ENCODE measurements around the gene C4orf50. TPM values are rescaled to one million over a fixed set of nuclear protein-coding genes. Genes with fewer than 3 reads are reported as not detected.
"Not testable (repeated sequence)": the region's sequence is repeated elsewhere in the genome, so short reads cannot be mapped to it uniquely, and the experiment has no call there.

C4orf50 gene
- polyA plus RNA-seq, 4 donors = 0.01 to 0.03 (median 0.01) TPM; not detected in 1

DNA sequence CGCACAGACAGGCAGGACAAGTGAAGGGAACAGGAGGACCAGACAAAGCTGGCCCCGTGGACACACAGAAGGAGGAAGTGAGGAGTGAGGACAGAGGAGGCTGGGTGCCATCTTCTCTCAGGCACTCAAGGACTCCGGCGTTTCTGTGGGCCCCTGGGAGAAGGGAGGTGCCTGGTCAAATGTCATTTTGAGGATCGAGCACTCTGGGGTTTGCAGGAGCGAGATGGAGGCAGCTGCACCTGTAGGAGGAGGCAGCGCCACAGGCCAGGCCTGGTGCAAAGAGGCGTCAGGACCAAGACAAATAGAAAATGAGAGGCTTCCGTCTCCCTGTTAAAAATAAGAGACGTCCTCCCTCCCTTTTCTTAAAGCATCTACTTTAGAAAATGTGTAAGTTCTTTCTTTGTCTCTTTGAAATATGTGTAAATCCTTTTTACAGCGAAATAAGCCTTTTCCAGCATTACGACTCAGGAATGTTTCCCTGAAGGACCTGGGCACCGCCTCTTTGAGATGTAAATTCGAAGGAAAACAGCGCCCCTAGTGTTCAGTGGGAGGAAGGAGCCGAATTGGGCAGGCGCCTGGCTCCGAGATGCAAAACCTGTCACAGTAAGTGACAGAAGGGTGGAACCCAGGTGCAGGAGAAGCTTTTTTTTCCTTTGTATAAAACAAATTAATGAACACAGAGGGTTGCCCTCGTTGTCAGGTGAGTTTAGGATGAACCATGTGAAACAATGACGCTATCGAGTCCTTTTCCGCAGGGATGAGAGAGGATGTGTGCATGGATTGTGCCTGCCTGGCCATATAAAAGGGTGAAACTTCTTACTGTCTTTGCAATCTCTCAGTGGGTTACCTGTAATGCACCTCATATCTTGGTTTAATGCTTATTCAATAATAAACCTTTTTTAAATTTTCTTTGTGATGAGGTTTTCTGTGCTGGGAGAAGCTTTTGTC, 1.4 kb upstream of the C4orf50 start:
- DNase-seq (ENCODE audit: low read depth in 4 of 4, low spot score in 3 of 4) = peak in 3 of 4 donors; percentile 26 to 40 (median 29)

- no peak for DNase-seq (ENCODE audit: low read depth in 4 of 4, low spot score in 3 of 4)
These were observed 431 bp downstream of the C4orf50 start for GRCh38 chr4:6017800-6018199.

DNA sequence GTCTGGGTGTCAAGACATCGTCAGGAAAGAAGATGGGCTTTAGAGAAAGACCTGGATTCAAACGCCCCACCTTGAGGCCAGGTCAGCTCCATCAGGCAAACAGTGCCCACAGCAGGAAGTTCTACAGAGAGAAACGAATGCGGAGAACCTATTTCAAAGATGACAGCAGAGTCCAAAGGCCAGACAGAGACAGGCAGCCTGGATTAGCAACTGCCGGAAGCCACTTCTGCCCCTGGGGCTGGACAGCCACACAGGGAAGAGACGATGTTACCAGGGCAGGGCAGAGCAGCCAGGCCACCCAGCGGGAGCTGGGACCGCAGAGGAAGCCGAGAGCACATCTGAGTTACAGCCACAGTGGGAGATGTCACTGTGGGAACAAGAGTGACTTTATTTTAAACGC, 1.2 kb downstream of the C4orf50 start:
- DNase-seq (ENCODE audit: low read depth in 4 of 4, low spot score in 3 of 4) = no peak

DNA sequence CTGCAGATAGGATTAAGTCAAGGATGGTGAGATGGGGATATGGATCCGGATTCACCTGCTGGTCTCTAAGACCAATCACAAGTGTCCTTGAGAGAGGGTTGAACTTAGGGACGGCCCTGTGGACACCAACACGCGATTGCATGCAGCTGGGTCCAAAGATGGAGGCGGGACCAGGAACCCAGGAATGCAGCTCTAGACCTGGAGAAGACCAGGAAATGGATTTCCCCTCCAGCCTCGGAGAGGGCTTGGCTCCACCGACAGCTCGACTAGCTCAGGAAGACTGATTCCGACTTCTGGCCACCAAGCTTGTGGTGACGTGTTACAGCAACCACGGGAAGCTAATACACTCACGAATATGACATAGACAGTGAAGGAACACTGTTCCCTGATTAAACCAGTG, 4.7 kb downstream of the C4orf50 start:
- no peak for DNase-seq (ENCODE audit: low read depth in 4 of 4, low spot score in 3 of 4)

DNA sequence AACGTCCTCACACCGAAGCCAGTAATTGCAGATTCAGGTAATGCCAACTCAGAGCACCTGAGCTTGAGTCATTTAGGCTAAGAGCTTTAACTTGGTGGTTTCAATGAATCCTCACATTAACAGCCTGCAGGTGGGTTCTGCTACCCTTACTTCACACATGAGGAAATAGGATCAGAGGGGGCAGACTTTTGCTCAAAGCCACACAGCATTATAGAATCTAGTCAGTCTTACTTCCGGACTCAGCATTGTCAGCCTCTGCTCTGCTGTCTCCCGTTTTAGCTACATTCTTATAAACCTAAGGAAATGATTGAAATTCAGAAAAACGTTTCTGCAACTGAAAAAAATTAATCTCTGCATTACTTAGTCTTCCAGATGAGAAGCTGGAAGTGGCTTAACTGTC, 6.0 kb downstream of the C4orf50 start:
- DNase-seq (ENCODE audit: low read depth in 4 of 4, low spot score in 3 of 4) = no peak

DNA sequence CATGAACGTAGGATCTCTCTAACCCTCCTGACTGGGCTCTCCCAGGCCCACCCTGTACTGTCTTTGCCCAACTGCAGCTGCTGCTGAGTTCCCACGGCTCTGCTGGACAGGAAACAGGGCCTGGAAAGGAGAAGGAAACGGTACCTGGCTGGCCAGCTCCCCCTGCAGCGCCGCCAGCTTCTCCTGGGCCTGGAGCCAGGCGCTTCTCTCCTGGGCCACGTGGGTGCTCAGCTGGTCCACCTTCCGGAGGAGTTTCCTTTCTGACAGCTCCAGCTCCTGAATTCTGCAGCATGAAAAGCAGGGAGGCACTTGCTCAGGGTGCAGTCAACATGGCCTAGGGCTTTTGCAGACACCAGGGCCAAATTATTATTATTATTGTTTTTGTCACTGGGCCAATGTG, 6.5 kb downstream of the C4orf50 start:
- DNase-seq (ENCODE audit: low read depth in 4 of 4, low spot score in 3 of 4) = no peak

- no peak for DNase-seq (ENCODE audit: low read depth in 4 of 4, low spot score in 3 of 4)
These were observed 7.0 kb downstream of the C4orf50 start for GRCh38 chr4:6011271-6011671.

GRCh38 chr4:6010789-6011188, 7.4 kb downstream of the C4orf50 start:
- DNase-seq (ENCODE audit: low read depth in 4 of 4, low spot score in 3 of 4) = no peak

DNA sequence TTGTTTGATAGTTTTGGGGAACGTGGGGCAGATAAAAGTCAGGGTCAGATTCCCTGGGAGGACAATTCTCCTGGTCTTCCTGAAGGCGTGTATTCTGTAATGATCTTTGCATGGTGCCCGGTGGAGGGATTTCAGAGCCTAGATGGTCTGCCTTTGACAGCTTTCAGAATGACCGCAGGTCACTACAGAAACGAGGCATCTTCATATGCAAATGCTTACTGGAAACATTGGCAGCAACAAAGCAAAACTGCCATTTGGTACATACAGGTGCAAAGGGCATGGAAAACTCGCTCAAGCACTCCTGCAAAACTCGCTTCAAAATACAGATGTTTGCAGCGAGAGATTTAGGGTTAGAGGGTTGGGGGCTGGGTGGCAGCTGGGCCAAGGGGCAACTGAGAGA, 8.8 kb downstream of the C4orf50 start:
- no peak for DNase-seq (ENCODE audit: low read depth in 4 of 4, low spot score in 3 of 4)

DNA sequence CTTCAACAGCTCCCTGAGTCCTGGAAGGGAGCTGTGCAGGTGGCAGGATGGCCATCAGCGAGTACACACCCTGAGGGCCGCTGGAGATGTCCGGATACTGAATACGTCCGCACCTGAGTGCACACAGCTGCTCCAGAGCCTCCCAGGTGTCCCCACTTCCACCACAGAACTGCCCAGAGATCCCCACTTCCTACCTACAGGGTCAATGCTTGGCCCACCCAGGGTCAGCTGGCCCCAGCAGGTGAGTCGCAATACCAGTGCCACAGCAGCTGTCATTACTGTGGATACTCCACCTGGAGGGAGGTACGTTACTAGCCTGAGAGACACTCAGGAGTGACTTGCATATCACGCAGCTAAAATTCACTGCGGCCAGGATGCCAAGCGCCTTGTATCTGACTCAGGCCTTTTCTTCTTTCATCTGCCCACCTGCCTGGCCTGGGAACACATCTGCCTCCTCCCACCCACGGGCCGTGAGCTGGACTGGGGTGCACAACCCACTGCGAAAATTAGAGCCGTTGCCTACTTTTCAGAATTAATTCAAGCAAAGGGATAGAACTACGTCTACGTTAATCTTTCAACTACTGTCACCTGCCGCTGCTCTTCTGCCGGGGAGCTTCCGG, 9.4 kb downstream of the C4orf50 start:
- no peak for DNase-seq (ENCODE audit: low read depth in 4 of 4, low spot score in 3 of 4)

DNA sequence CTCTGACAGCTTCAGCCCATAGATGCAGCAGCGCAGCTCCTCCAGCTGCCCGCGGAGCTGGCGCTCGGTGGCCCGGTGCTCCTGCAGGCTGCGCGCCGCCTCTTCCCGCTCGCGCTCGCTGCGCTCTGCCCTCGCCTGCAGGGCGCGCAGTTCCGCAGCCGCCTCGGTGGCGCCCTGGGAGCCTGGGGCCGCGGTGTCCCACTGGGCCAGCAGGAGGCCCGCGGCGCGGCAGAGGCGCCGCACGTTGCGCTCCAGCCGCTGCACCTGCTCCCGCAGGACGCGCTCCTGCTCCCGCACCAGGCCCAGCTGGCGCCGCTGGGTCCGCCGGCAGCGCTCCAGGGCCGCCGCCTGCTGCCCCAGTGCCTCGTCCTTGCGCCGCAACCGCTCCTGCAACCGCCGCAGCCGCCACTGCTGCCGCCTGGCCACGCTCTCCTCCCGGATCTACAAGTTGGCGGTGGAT, 10.1 kb downstream of the C4orf50 start:
- no peak for DNase-seq (ENCODE audit: low read depth in 4 of 4, low spot score in 3 of 4)

GRCh38 chr4:6005175-6005574, 13.1 kb downstream of the C4orf50 start:
- DNase-seq (ENCODE audit: low read depth in 4 of 4, low spot score in 3 of 4) = no peak

- not testable (repeated sequence) for DNase-seq (ENCODE audit: low read depth in 4 of 4, low spot score in 3 of 4)
These were observed 14.7 kb downstream of the C4orf50 start for GRCh38 chr4:6003485-6003884.

DNA sequence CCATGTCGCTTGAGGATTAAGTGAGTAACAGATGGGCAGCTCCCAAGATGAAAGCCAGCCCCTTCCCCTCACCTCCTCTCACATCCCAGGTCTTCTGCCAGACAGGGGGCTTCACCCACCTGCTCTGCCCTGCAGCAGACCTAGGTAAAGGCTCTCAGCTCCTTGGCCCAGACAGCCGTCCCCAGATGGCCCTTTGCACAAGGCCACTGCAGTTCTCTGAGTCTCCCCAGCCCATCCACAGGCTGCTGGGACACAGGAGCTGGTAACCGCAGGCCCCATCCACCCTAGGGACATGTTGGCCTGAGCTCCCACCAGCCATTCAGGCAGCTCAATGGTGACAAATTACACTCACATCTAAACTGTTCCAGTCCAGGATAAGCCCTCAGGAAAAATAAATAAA, 15.3 kb downstream of the C4orf50 start:
- DNase-seq (ENCODE audit: low read depth in 4 of 4, low spot score in 3 of 4) = no peak

DNA sequence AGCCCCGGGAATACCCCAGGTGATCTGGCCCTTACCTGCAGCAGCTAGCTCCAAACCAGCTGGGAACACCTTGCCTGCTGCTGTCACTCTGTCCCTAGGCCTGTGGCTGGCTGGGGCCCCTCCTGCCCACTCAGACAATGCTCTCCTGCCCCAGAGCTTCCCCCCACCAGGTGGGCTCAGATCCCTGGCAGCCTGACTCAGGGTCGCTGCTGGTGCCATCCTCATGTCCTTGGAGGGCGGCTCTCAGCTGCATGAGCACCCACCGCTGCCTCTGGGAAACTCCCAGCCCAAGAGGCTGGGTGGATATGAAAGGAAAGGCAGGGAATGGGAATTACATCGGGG, 15.8 kb downstream of the C4orf50 start:
- DNase-seq (ENCODE audit: low read depth in 4 of 4, low spot score in 3 of 4) = no peak

GRCh38 chr4:6001680-6002491, 16.3 kb downstream of the C4orf50 start:
- DNase-seq (ENCODE audit: low read depth in 4 of 4, low spot score in 3 of 4) = no peak

DNA sequence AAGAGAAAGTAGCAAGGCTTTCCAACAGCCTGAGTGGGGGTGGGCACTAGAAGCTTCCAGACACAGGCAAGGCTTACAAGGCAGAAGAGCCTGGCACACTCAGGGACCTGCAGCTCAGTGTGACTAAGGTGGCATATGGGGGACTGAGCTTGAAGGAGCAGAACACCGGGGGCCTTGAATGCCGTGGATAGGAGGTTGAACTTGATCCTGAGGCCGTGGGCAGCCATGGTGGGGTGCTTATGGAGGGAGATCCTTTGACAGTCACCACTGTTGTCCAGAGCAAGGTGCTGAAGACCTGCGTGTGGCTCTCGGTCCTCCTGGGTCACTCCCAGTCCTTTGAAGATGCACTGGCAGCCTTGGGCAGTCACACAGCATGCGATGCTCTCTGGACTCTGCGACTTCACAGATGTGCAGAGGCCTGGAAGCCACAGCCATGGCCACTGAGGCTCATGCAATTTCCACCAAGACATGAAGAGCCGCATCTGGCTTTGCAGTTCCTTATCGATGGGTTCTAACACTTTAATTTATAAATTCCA, 18.3 kb downstream of the C4orf50 start:
- DNase-seq (ENCODE audit: low read depth in 4 of 4, low spot score in 3 of 4) = no peak

- no peak for DNase-seq (ENCODE audit: low read depth in 4 of 4, low spot score in 3 of 4)
These were observed 18.9 kb downstream of the C4orf50 start for GRCh38 chr4:5999356-5999755.

GRCh38 chr4:5998333-5998936, 19.8 kb downstream of the C4orf50 start:
- peak; percentile 42 to 50 (median 44) for DNase-seq (ENCODE audit: low read depth in 4 of 4, low spot score in 3 of 4)

- no peak for DNase-seq (ENCODE audit: low read depth in 4 of 4, low spot score in 3 of 4)
These were observed 21.6 kb downstream of the C4orf50 start for GRCh38 chr4:5996641-5997040.
